ENCODE data around the gene ANKMY1. TPM values are rescaled to one million over a fixed set of nuclear protein-coding genes. Genes with fewer than 3 reads are reported as not detected.

ANKMY1 gene
- total and polyA plus RNA-seq, 2 experiments from 2014 or later = 2.3 to 8.9 TPM

- TF ChIP-seq, protein P1, sequence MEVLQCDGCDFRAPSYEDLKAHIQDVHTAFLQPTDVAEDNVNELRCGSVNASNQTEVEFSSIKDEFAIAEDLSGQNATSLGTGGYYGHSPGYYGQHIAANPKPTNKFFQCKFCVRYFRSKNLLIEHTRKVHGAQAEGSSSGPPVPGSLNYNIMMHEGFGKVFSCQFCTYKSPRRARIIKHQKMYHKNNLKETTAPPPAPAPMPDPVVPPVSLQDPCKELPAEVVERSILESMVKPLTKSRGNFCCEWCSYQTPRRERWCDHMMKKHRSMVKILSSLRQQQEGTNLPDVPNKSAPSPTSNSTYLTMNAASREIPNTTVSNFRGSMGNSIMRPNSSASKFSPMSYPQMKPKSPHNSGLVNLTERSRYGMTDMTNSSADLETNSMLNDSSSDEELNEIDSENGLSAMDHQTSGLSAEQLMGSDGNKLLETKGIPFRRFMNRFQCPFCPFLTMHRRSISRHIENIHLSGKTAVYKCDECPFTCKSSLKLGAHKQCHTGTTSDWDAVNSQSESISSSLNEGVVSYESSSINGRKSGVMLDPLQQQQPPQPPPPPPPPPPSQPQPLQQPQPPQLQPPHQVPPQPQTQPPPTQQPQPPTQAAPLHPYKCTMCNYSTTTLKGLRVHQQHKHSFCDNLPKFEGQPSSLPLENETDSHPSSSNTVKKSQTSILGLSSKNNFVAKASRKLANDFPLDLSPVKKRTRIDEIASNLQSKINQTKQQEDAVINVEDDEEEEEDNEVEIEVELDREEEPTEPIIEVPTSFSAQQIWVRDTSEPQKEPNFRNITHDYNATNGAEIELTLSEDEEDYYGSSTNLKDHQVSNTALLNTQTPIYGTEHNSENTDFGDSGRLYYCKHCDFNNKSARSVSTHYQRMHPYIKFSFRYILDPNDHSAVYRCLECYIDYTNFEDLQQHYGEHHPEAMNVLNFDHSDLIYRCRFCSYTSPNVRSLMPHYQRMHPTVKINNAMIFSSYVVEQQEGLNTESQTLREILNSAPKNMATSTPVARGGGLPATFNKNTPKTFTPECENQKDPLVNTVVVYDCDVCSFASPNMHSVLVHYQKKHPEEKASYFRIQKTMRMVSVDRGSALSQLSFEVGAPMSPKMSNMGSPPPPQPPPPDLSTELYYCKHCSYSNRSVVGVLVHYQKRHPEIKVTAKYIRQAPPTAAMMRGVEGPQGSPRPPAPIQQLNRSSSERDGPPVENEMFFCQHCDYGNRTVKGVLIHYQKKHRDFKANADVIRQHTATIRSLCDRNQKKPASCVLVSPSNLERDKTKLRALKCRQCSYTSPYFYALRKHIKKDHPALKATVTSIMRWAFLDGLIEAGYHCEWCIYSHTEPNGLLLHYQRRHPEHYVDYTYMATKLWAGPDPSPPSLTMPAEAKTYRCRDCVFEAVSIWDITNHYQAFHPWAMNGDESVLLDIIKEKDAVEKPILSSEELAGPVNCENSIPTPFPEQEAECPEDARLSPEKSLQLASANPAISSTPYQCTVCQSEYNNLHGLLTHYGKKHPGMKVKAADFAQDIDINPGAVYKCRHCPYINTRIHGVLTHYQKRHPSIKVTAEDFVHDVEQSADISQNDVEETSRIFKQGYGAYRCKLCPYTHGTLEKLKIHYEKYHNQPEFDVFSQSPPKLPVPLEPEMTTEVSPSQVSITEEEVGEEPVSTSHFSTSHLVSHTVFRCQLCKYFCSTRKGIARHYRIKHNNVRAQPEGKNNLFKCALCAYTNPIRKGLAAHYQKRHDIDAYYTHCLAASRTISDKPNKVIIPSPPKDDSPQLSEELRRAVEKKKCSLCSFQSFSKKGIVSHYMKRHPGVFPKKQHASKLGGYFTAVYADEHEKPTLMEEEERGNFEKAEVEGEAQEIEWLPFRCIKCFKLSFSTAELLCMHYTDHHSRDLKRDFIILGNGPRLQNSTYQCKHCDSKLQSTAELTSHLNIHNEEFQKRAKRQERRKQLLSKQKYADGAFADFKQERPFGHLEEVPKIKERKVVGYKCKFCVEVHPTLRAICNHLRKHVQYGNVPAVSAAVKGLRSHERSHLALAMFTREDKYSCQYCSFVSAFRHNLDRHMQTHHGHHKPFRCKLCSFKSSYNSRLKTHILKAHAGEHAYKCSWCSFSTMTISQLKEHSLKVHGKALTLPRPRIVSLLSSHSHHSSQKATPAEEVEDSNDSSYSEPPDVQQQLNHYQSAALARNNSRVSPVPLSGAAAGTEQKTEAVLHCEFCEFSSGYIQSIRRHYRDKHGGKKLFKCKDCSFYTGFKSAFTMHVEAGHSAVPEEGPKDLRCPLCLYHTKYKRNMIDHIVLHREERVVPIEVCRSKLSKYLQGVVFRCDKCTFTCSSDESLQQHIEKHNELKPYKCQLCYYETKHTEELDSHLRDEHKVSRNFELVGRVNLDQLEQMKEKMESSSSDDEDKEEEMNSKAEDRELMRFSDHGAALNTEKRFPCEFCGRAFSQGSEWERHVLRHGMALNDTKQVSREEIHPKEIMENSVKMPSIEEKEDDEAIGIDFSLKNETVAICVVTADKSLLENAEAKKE (CRISPR knock-in tag; IDR thresholded peaks at IDR 0.05) = no peak
- no peak for TF ChIP-seq POLR2AphosphoS5 (IDR thresholded peaks at IDR 0.05; ENCODE audit: low read depth)
- no peak for TF ChIP-seq EZH2phosphoT487 (IDR thresholded peaks at IDR 0.05; ENCODE audit: unreplicated experiment)
- no peak for TF ChIP-seq JUNB (IDR thresholded peaks at IDR 0.05; ENCODE audit: unreplicated experiment)
- TF ChIP-seq ETS1 (IDR thresholded peaks at IDR 0.05) = no peak
- TF ChIP-seq EZH2 (IDR thresholded peaks at IDR 0.05; ENCODE audit: low read depth, unreplicated experiment) = no peak
- no peak for TF ChIP-seq CREB1 (CRISPR knock-in tag; IDR thresholded peaks at IDR 0.05; ENCODE audit: low read depth)
- TF ChIP-seq NANOG (IDR thresholded peaks at IDR 0.05; ENCODE audit: borderline replicate concordance) = no peak
These were observed 27.6 kb downstream of the ANKMY1 start (continued) for GRCh38 chr2:240530181-240530580.

DNA sequence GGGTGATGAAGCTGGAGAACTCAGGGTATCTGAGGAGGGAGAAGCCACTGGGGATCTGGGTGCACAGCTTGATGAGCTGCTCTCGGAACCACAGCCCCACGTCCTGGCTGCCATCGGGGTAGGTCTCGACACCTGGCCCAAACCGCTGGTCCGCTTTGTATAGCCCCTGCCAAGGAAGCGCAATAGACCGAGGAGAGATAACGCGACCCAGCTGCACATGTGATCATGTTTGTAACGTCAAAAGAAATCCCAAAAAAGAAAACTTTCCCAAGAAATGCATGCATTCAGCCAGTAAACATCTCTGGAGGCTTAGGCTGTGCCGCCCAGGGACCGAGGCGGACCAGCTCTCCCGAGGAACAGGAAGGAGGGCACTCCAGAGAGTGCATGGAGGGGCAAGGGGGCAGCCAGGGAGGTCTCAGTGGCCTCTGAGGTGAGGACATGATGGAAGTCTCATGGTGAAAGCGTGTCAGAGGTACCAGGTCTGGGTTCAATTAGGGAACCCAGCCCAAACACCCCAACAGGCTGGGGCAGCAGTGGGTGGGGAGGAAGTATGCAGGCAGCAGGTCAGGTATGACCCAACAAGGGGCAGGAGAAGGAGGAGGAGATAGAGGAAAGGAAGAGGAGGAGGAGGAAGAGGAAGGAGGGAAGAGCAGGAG is 28.3 kb downstream of the ANKMY1 start:
- H3K36me3 Mint-ChIP-seq (ENCODE audit: low read depth) = peaks cover 70% of the 10 kb centered on the region
- H2AFZ ChIP-seq = no peak overlapping the region
- no peak overlapping the region for H3K27ac ChIP-seq (ENCODE audit: low read depth)
- no peak overlapping the region for H3K4me3 Mint-ChIP-seq
- ATAC-seq (no peak), DNase-seq (ENCODE audit: low spot score) (no peak)
- H3K9me2 ChIP-seq (ENCODE audit: insufficient read depth) = peaks cover 3% of the 10 kb centered on the region; the same call in 1 of the 2 replicates
- no peaks in the 10 kb centered on the region for H3F3A ChIP-seq (replicated peaks; ENCODE audit: low read depth)
- no peaks in the 10 kb centered on the region for H3K4me1 Mint-ChIP-seq
- no peaks in the 10 kb centered on the region for H3K4me1 ChIP-seq (ENCODE audit: insufficient read depth)
- no peaks in the 10 kb centered on the region for H3K79me2 ChIP-seq (replicated peaks; ENCODE audit: insufficient read depth)
- peaks cover 83% of the 10 kb centered on the region for H3K9me3 Mint-ChIP-seq
- peaks cover 20% of the 10 kb centered on the region for H3K36me3 ChIP-seq (ENCODE audit: insufficient read depth)
- H3K27ac Mint-ChIP-seq = no peak overlapping the region
- H3K4me3 ChIP-seq = no peak overlapping the region
- H3K27me3 Mint-ChIP-seq (ENCODE audit: insufficient read depth, low read depth, poor library complexity) = peaks cover 5% of the 10 kb centered on the region
- no peak for TF ChIP-seq EZH2phosphoT487 (IDR thresholded peaks at IDR 0.05; ENCODE audit: unreplicated experiment)
- TF ChIP-seq ETS1 (IDR thresholded peaks at IDR 0.05) = no peak
- no peaks in the 10 kb centered on the region for H3K27me3 ChIP-seq (ENCODE audit: insufficient read depth)
- H4K20me1 ChIP-seq (replicated peaks; ENCODE audit: insufficient read depth) = no peaks in the 10 kb centered on the region
- no peak overlapping the region for H3K4me2 ChIP-seq
